ENCODE data around the gene ST3GAL5.

DNA sequence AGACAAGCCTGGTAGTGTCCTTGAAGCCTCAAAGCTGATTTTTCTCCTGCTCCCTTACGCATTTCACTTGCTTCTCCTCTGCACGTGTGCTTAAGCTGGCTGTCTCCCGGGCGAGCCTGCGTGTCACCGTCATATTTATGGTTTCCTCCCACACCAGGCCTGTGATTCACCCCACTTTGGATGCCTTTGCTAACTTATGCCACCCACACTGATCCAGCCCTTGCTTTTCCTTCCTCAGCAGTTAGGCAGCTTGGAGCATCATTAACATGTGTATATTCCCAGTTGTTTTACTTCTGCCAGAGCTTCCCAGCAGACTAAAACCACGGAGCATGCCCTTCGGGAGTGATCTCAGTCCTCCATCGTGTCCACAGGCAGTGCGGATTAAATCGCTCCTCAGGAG lies 2.2 kb downstream of the ST3GAL5 start:
- TF ChIP-seq, protein P1, sequence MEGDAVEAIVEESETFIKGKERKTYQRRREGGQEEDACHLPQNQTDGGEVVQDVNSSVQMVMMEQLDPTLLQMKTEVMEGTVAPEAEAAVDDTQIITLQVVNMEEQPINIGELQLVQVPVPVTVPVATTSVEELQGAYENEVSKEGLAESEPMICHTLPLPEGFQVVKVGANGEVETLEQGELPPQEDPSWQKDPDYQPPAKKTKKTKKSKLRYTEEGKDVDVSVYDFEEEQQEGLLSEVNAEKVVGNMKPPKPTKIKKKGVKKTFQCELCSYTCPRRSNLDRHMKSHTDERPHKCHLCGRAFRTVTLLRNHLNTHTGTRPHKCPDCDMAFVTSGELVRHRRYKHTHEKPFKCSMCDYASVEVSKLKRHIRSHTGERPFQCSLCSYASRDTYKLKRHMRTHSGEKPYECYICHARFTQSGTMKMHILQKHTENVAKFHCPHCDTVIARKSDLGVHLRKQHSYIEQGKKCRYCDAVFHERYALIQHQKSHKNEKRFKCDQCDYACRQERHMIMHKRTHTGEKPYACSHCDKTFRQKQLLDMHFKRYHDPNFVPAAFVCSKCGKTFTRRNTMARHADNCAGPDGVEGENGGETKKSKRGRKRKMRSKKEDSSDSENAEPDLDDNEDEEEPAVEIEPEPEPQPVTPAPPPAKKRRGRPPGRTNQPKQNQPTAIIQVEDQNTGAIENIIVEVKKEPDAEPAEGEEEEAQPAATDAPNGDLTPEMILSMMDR (IDR thresholded peaks at IDR 0.05) = no peak
- TF ChIP-seq POLR2A (IDR thresholded peaks at IDR 0.05) = no peak
